Lower leg skin (tissue), 4 donors: Measurements from ENCODE around the gene MEGF8. TPM values are rescaled to one million over a fixed set of nuclear protein-coding genes. Genes with fewer than 3 reads are reported as not detected.

Experiments
- DNase-seq, 2 donors: peaks; one replicate each; pipeline ENCODE4 v3.0.0-alpha.2; 2019; ENCODE audit warnings: low spot score in 2 of 2
- H3K4me3 ChIP-seq: fragments of 200-600 bp; sonication (generic); 2 replicates; pipeline ENCODE4 v1.5.1; 2017; ENCODE audit warnings: mild to moderate bottlenecking, low read depth; ENCODE audit not compliant: poor library complexity, severe bottlenecking
- CTCF ChIP-seq, 3 donors: fragments of 450-650 bp; IDR thresholded peaks; one replicate each; pipeline ENCODE4 v1.5.1; 2016; ENCODE audit warnings: antibody characterized with exemption in 3 of 3, mild to moderate bottlenecking in 3 of 3, moderate library complexity in 2 of 3
- POLR2A ChIP-seq, 2 donors: fragments of 450-650 bp; IDR thresholded peaks; one replicate each; pipeline ENCODE4 v1.6.1; 2016 to 2017; ENCODE audit warnings: antibody characterized with exemption in 2 of 2, mild to moderate bottlenecking in 1 of 2, moderate library complexity in 1 of 2
- whole genome bisulfite sequencing, 2 donors: methylation state at CpG; one replicate each; pipeline ENCODE4 v1.1.5; 2018; 5-methylcytosine and 5-hydroxymethylcytosine counted together
- intact Hi-C: fragments of 100-400 bp; cut with DNase I; formaldehyde crosslinking; loops from one replicate; pipeline ENCODE4 v1.15.0; 2023; ENCODE audit warnings: low total_unique reads
- total RNA-seq, 4 donors: library from RNA; depleted of rRNA; stranded (reverse); fragments of >200 nt; gene quantifications; one replicate each; pipeline ENCODE4 v1.1.0, GENCODE V29; 2016

The MEGF8 gene
- total RNA-seq, 4 donors from 2014 or later, result 6.1 to 14.1 (median 12.0) TPM

- H3K4me3 ChIP-seq, result no peak overlapping the region
- intact Hi-C loops, result no loop called here
- 94% methylated on average over 3 of the region's 3 CpGs for WGBS, 2 donors
- DNase-seq, result no peak
- TF ChIP-seq CTCF (IDR thresholded peaks at IDR 0.05) (no peak), POLR2A (IDR thresholded peaks at IDR 0.05) (no peak)
These were observed 25.0 kb downstream of the MEGF8 start for GRCh38 chr19:42350417-42350816.

- no peak overlapping the region for H3K4me3 ChIP-seq
- TF ChIP-seq POLR2A (IDR thresholded peaks at IDR 0.05), result no peak
- no peak for TF ChIP-seq CTCF (IDR thresholded peaks at IDR 0.05)
- WGBS, 2 donors, result 89 to 98% methylated on average over 14 to 21 of the region's 21 CpGs
- no peak for DNase-seq
- intact Hi-C loops, result no loop called here
These were observed 25.8 kb downstream of the MEGF8 start for GRCh38 chr19:42351079-42351735.

GRCh38 chr19:42352301-42353259 lies 27.1 kb downstream of the MEGF8 start:
- 71 to 75% methylated on average over 23 to 27 of the region's 31 CpGs for WGBS, 2 donors
- no peak overlapping the region for H3K4me3 ChIP-seq
- intact Hi-C loops, result no loop called here
- TF ChIP-seq POLR2A (IDR thresholded peaks at IDR 0.05), result no peak
- no peak for TF ChIP-seq CTCF (IDR thresholded peaks at IDR 0.05)
- no peak for DNase-seq

GRCh38 chr19:42353341-42354015 lies 28.0 kb downstream of the MEGF8 start:
- H3K4me3 ChIP-seq, result no peak overlapping the region
- no peak for DNase-seq
- no peak for TF ChIP-seq CTCF (IDR thresholded peaks at IDR 0.05)
- TF ChIP-seq POLR2A (IDR thresholded peaks at IDR 0.05), result no peak
- intact Hi-C loops, result no loop called here
- 91 to 95% methylated on average over 13 to 18 of the region's 29 CpGs for WGBS, 2 donors

GRCh38 chr19:42355896-42356295 lies 30.5 kb downstream of the MEGF8 start:
- TF ChIP-seq CTCF (IDR thresholded peaks at IDR 0.05) (no peak), POLR2A (IDR thresholded peaks at IDR 0.05) (no peak)
- intact Hi-C loops, result no loop called here
- DNase-seq, result no peak
- no peak overlapping the region for H3K4me3 ChIP-seq
- 92 to 100% methylated on average over 2 to 8 of the region's 12 CpGs for WGBS, 2 donors
